ENCODE results near the gene TXNRD2.

GRCh38 chr22:19837915-19838314 lies 103.7 kb downstream of the TXNRD2 start:
- TF ChIP-seq TAF1 (IDR thresholded peaks at IDR 0.05; ENCODE audit: borderline replicate concordance, insufficient read depth, low read length) (no peak), POLR2AphosphoS5 (IDR thresholded peaks at IDR 0.05; ENCODE audit: low read depth, low read length) (no peak)
